ENCODE measurements around the gene RXFP4.
"Not testable (repeated sequence)": the region's sequence is repeated elsewhere in the genome, so short reads cannot be mapped to it uniquely, and the experiment has no call there.

RXFP4 gene

GRCh38 chr1:155940993-155941844 is at the start of gene RXFP4:
Gene RXFP4, plus strand, starts transcription at chr1:155941638. Its CDS starts 72 bp downstream, at chr1:155941710.
- DNase-seq (ENCODE audit: low spot score), result peak; percentile 77

GRCh38 chr1:155892796-155893195 is 48.6 kb upstream of the RXFP4 start:
- H3K27ac ChIP-seq (ENCODE audit: poor library complexity, severe bottlenecking), result peak overlapping the region; percentile 98
- DNase-seq (ENCODE audit: low spot score), result no peak
- no peaks in the 10 kb centered on the region for H3K9me3 ChIP-seq (ENCODE audit: severe bottlenecking)
- peaks cover 21% of the 10 kb centered on the region for H3K4me1 ChIP-seq (ENCODE audit: insufficient read depth, poor library complexity, severe bottlenecking)
- no peak overlapping the region for H3K4me3 ChIP-seq (ENCODE audit: severe bottlenecking)
- H3K36me3 ChIP-seq (ENCODE audit: low read depth), result peaks cover 13% of the 10 kb centered on the region
- H3K27me3 ChIP-seq (ENCODE audit: insufficient read depth, poor library complexity, severe bottlenecking), result no peaks in the 10 kb centered on the region
- TF ChIP-seq CTCF (IDR thresholded peaks at IDR 0.05; ENCODE audit: poor library complexity, severe bottlenecking), result no peak
- peak; percentile 55 for ATAC-seq (ENCODE audit: low read depth)

More at GRCh38 chr1:155940993-155941844, at the start of gene RXFP4:
- TF ChIP-seq CTCF (IDR thresholded peaks at IDR 0.05; ENCODE audit: poor library complexity, severe bottlenecking), result no peak
- peaks cover 39% of the 10 kb centered on the region for H3K4me1 ChIP-seq (ENCODE audit: insufficient read depth, poor library complexity, severe bottlenecking)
- peak; percentile 60 for ATAC-seq (ENCODE audit: low read depth)
- H3K4me3 ChIP-seq (ENCODE audit: severe bottlenecking), result no peak within 1 kb of the TSS
- peak within 1 kb of the TSS; percentile 88 for H3K27ac ChIP-seq (ENCODE audit: poor library complexity, severe bottlenecking)
- peaks cover 5% of the 10 kb centered on the region for H3K36me3 ChIP-seq (ENCODE audit: low read depth)
- H3K9me3 ChIP-seq (ENCODE audit: severe bottlenecking), result no peaks in the 10 kb centered on the region
- H3K27me3 ChIP-seq (ENCODE audit: insufficient read depth, poor library complexity, severe bottlenecking), result no peaks in the 10 kb centered on the region

GRCh38 chr1:155893389-155894142 is 47.9 kb upstream of the RXFP4 start:
- ATAC-seq (ENCODE audit: low read depth), result peak; percentile 81
- no peak overlapping the region for H3K4me3 ChIP-seq (ENCODE audit: severe bottlenecking)
- peaks cover 18% of the 10 kb centered on the region for H3K36me3 ChIP-seq (ENCODE audit: low read depth)
- H3K27ac ChIP-seq (ENCODE audit: poor library complexity, severe bottlenecking), result peak overlapping the region; percentile 98
- no peak for DNase-seq (ENCODE audit: low spot score)
- H3K9me3 ChIP-seq (ENCODE audit: severe bottlenecking), result no peaks in the 10 kb centered on the region
- no peaks in the 10 kb centered on the region for H3K27me3 ChIP-seq (ENCODE audit: insufficient read depth, poor library complexity, severe bottlenecking)
- no peak for TF ChIP-seq CTCF (IDR thresholded peaks at IDR 0.05; ENCODE audit: poor library complexity, severe bottlenecking)
- H3K4me1 ChIP-seq (ENCODE audit: insufficient read depth, poor library complexity, severe bottlenecking), result peaks cover 21% of the 10 kb centered on the region

DNA sequence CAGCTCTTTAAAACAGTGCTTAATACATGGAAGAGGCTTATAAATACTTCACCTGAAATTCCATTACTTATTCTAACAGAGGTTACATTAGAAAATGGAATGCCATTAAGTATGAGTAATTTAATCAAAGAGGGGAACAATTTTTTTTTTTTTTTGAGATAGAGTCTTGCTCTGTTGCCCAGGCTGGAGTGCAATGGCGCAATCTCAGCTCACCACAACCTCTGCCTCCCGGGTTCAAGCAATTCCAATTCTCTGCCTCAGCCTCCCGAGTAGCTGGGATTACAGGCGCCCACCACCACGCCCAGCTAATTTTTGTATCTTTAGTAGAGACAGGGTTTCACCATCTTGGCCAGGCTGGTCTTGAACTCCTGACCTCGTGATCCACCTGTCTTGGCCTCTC is 45.8 kb upstream of the RXFP4 start:
- not testable (repeated sequence) for DNase-seq (ENCODE audit: low spot score); H3K9me3 ChIP-seq (ENCODE audit: severe bottlenecking); H3K4me3 ChIP-seq (ENCODE audit: severe bottlenecking); H3K27me3 ChIP-seq (ENCODE audit: insufficient read depth, poor library complexity, severe bottlenecking); ATAC-seq (ENCODE audit: low read depth)
- peak overlapping the region; percentile 98 for H3K27ac ChIP-seq (ENCODE audit: poor library complexity, severe bottlenecking)
- H3K36me3 ChIP-seq (ENCODE audit: low read depth), result peaks cover 38% of the 10 kb centered on the region
- H3K4me1 ChIP-seq (ENCODE audit: insufficient read depth, poor library complexity, severe bottlenecking), result peaks cover 21% of the 10 kb centered on the region

DNA sequence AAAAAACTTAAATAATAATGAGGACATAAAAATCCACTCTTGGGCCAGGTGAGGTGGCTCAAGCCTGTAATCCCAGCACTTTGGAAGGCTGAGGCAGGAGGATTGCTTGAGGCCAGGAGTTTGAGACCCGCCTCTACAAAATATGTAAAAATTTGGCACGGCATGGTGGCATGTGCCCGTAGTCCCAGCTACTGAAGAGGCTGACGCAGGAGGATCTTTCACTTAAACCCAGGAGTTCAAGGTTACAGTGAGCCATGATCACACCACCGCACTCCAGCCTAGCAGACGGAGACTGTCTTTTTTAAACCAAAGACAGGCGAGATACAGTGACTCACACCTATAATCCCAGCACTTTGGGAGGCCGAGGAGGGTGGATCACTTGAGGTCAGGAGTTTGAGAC is 45.0 kb upstream of the RXFP4 start:
- H3K27me3 ChIP-seq (ENCODE audit: insufficient read depth, poor library complexity, severe bottlenecking); ATAC-seq (ENCODE audit: low read depth); H3K27ac ChIP-seq (ENCODE audit: poor library complexity, severe bottlenecking); H3K9me3 ChIP-seq (ENCODE audit: severe bottlenecking); H3K4me3 ChIP-seq (ENCODE audit: severe bottlenecking); DNase-seq (ENCODE audit: low spot score): not testable (repeated sequence)
- Histone ChIP-seq H3K4me1 (ENCODE audit: insufficient read depth, poor library complexity, severe bottlenecking) (peaks cover 21% of the 10 kb centered on the region), H3K36me3 (ENCODE audit: low read depth) (peaks cover 47% of the 10 kb centered on the region)

Measured in RWPE2 (cell line).